Hematopoietic multipotent progenitor cell treated with erythropoietin and hydrocortisone succinate and interleukin-3 and kit ligand, for 4 days (in vitro differentiated cells): Measurements from ENCODE around the gene ADAM23.

Source experiments
- DNase-seq: peaks from one replicate; pipeline ENCODE4 v3.0.0-alpha.2; 2015

ADAM23 gene

GRCh38 chr2:206512999-206513398 is 69.7 kb downstream of the ADAM23 start:
- DNase-seq, result no peak

GRCh38 chr2:206515580-206515979 is 72.2 kb downstream of the ADAM23 start:
- no peak for DNase-seq

GRCh38 chr2:206518997-206519396 is 75.7 kb downstream of the ADAM23 start:
- DNase-seq, result no peak

- no peak for DNase-seq
Observed at GRCh38 chr2:206520450-206520849, 77.1 kb downstream of the ADAM23 start.

DNA sequence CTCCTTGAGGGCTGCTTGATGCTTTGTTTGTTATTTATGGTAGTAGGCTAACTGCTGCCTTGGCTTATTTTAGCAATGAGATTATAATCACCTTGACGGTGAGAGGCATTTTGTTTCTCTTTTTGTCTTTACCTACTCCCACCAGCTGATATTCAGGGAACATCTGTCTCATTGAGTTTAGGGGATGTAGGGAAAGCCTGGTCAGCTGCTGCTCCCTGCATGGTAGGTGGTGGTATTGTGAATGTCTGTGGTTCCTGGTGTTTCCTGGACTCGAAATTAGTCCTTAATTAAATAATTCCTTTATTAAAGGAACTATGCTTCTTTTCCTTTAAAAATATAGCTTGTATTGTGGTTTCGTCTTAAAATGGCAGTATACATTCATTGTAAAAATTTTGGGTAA is 77.8 kb downstream of the ADAM23 start:
- DNase-seq, result peak; percentile 1

DNA sequence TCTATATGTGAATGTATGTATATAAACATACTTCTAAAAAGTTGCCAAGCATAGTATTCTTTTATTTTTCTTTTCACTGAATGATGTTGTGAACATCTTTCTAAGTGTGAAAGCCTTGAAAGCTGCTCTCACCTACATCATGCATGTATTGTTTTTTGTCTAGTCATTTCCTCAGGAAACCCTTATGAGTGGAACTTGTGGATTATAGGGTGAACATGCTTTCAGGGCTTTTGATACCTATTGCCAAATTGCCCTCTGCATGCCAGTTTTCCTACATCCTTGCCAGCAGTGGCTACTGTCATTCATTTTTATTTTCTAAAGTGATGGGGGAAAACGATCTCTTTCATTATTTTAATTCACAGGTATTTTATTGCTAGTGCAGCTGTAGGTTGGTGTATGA is 78.3 kb downstream of the ADAM23 start:
- DNase-seq, result peak; percentile 36

GRCh38 chr2:206526416-206526815 is 83.1 kb downstream of the ADAM23 start:
- no peak for DNase-seq

DNA sequence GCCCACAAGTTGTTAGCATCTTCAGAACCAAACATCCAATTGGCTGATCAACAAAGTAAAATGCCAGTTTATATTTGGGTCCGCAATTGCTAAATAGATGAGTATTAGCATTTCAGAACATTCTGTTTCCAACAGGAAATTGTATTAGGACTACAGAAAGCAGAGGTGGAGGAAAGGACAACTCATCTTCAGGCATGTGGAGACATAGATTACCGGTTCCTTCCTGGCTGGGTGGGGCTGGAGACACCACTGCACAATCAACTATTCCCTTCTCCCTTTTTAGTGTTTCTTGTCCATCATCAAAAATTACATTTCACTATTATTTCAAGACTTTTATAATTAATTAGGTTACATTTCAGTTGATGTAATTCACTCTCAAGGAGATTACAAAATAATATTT is 83.8 kb downstream of the ADAM23 start:
- no peak for DNase-seq

DNA sequence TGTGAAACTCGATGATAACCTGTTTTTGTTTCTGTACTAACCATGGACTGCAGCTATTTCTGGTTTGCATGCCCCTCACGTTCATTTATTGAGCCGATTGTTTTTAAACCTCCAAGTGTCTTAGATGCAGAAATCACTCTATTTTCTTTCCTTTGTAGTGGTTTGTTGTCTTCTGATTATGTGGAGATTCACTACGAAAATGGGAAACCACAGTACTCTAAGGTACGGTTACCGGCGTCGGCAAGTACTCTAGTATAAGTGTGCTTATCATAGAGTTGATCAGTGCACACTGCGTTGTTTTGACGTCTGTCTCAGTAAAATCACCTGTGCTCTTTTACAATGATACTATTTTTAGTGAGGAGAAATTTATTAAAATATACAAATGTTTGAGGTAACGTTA is 87.4 kb downstream of the ADAM23 start:
- DNase-seq, result no peak

DNA sequence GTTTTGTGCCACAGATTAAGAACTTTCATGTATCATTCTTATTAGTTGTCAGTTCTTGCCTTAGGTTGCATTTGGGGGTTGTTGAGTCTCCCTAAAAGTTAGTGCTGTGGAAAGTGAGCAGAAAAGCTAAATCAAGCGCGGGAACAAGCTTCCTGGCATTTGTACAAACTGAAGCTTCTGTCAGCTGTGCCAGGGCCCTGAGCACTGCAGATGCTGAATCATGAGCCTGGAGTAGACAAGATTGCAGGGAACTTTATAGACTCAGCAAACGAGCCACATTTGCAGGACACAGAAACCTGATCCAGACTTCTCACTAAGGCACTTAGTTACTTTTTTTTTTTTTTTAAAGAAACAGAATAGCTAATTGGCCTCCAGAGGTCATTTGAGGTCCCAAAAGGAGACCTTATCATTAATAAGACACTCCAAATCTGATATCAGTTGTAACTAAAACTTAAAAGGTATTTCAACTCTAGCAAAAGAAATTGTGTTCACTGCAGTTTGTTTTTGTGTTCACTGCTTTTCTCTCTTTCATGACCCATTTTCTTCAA is 88.7 kb downstream of the ADAM23 start:
- DNase-seq, result peak; percentile 3

- DNase-seq, result no peak
Observed at GRCh38 chr2:206533977-206534376, 90.6 kb downstream of the ADAM23 start.

DNA sequence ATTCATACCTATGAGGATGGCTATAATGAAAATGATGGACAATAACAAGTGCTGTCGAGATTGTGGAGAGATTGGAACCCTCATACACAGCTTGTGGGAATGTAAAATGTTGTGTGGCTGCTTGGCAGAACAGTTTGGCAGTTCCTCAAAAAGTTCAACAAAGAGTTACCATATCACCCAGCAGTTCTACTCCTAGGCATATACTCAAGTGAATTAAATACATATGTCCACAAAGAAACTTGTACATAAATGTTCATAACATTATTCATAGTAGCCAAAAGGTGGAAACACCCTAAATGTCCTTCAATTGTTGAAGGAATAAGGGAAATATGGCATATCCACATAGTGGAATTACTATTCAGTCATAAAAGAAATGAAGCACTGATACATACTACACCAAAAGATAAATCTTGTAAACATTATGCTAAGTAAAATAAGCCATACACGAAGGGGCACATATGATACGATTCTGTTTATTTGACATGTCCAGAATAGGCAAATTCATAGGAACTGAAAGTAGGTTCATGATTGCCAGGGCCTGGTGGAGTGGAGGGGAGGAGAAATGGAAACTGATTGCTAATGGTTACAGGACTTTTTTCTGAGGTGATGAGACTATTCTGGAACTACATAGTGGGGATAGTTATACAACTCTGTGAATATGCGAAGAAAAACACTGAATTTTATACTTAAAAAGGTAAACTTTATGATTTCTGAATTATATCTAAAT is 92.1 kb downstream of the ADAM23 start:
- DNase-seq, result no peak

GRCh38 chr2:206540757-206541156 is 97.4 kb downstream of the ADAM23 start:
- no peak for DNase-seq

DNA sequence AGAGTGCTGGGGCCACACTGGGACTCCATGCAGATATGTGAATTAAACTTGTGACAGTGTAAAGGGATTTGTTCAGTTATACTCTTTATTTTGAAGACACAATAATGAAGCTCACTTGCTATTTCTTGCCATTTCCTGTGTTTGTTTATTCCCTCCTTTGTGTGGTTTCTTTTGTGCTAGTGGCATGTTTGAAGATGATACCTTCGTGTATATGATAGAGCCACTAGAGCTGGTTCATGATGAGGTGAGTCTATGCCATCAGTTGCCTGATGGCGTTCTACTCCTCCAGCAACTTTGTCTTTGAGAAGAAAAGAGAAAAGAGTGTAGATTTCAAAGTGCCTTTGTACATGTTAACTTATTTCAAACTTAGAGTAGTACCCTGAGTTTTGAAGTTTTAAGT is 99.7 kb downstream of the ADAM23 start:
- no peak for DNase-seq

- no peak for DNase-seq
Observed at GRCh38 chr2:206548383-206548782, 105.1 kb downstream of the ADAM23 start.

DNA sequence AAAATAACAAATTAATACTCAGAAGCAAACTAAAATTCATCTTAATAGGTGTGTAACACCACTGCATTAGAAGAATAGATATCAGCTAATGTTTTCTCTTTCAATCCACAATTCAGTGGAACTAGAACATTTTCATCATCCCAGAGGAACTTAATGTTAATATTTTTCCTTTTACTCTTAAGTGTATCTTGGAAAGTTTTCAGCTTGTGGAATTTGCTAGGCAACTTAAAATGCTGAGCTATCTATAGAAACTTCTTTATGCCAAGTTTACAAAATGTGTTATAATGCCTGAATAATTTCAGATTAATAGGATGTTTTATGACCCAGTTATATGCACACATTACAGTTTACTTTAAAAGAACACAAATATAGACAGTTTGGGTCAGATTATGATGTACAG is 112.4 kb downstream of the ADAM23 start:
- no peak for DNase-seq

GRCh38 chr2:206556357-206556949 is 113.1 kb downstream of the ADAM23 start:
- peak; percentile 74 for DNase-seq

- no peak for DNase-seq
Observed at GRCh38 chr2:206557321-206557720, 114.0 kb downstream of the ADAM23 start.

DNA sequence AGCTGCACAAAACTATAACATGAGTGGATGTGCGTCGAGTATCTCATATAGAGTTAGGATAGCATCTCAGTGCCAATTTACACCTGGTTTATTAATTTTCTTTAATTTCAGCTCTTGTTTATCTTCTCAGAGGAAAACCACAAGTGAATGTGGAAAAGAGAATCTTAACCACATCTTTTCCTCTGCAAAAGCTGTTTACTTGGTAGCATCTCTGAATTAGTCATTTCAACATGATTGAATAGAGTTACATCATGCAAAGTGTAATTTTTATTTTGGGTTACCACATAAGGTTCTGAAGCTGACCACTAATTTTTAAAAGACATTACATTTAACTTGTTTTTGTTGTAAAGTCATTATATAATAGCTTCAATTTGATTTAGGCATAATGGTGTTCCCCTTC is 115.2 kb downstream of the ADAM23 start:
- DNase-seq, result peak; percentile 33

- DNase-seq, result no peak
Observed at GRCh38 chr2:206561962-206562361, 118.6 kb downstream of the ADAM23 start.

GRCh38 chr2:206562375-206562774 is 119.0 kb downstream of the ADAM23 start:
- DNase-seq, result no peak

DNA sequence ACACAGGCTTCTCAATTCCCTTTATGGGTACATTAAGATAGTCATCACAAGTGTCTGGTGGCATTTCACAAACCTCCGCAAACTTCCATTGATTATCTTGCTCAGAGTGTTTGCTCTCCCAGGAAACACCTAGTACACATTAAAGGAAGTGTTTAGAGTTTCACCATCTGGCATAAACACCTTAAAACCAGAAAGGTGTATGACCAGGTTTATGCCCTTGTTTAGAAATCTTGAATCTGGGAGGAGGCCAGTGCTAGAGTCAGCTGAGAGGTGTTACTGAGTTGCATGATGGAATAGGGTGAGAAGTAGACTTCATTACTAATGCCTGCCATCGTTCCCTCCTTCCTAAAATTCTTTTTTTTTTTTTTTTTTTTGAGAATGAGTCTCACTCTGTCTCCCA is 120.0 kb downstream of the ADAM23 start:
- no peak for DNase-seq

- no peak for DNase-seq
Observed at GRCh38 chr2:206565666-206566065, 122.3 kb downstream of the ADAM23 start.

DNA sequence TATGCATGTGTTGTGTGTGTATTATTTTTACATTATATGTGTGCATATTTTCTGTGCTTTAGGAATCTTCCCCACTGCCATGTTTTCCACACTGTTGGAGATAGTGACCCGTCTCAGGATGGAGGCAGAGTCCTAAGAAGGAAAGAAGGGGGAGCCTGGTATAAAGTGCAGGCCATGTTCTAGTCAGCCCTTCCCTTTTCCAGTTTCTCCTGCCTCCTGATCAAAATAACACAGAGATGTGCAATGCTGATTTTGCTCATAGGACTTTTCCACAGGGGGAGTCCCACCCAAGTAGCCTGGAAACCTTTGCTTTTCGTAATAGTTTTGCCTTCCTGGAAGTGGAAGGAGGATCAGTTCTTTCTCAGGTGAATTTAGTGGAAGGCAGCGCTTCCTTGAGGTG is 126.1 kb downstream of the ADAM23 start:
- DNase-seq, result no peak

DNA sequence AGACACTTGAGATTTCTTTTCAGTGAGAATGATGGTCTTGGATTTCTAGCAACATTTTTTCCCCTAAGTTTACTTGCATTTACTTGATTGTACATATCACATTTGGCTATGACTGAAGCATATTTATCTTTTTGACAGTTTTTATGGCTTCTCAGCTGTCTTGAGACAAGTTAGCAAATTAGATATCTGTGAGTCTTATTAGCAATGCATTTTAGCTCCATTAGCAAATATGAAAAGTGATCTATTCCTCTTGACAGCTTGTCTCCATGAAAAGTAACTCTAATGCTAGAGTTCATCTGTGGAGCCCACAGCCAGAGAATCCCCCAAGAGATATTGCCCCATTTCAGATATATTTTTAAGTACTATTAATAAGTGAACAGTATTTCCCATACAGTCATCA is 126.9 kb downstream of the ADAM23 start:
- no peak for DNase-seq
